H9 (cell line): ENCODE measurements around the gene USPL1. TPM values are rescaled to one million over a fixed set of nuclear protein-coding genes. Genes with fewer than 3 reads are reported as not detected.

Source experiments
- DNase-seq: peaks from one replicate; pipeline ENCODE4 v3.0.0-alpha.2; 2017
- H2AFZ ChIP-seq: one replicate; pipeline ENCODE4 v1.6.1; 2013; ENCODE audit warnings: mild to moderate bottlenecking, low read length, control low read depth, moderate library complexity
- H2AK5ac ChIP-seq: 2 replicates; pipeline ENCODE4 v1.6.1; 2013; ENCODE audit warnings: low read length, control low read depth, mixed read lengths; ENCODE audit not compliant: insufficient read length
- H2BK120ac ChIP-seq: one replicate; pipeline ENCODE4 v1.6.1; 2013; ENCODE audit warnings: low read depth, mild to moderate bottlenecking, low read length, control low read depth, inconsistent platforms; ENCODE audit not compliant: poor library complexity, severe bottlenecking
- H2BK12ac ChIP-seq: 2 replicates; pipeline ENCODE4 v1.6.1; 2013; ENCODE audit warnings: low read length, control low read depth, mixed read lengths, low read depth; ENCODE audit not compliant: insufficient read length
- H2BK15ac ChIP-seq: 2 replicates; pipeline ENCODE4 v1.6.1; 2013; ENCODE audit warnings: low read depth, low read length, control low read depth
- H2BK20ac ChIP-seq: one replicate; pipeline ENCODE4 v1.6.1; 2013; ENCODE audit warnings: low read depth, mild to moderate bottlenecking, low read length, control low read depth, inconsistent platforms; ENCODE audit not compliant: poor library complexity, severe bottlenecking
- H2BK5ac ChIP-seq: 2 replicates; pipeline ENCODE4 v1.6.1; 2013; ENCODE audit warnings: low read length, control low read depth, mixed read lengths; ENCODE audit not compliant: insufficient read length
- H3K14ac ChIP-seq: 2 replicates; pipeline ENCODE4 v1.6.1; 2013; ENCODE audit warnings: low read length, control low read depth; ENCODE audit not compliant: insufficient read depth
- H3K18ac ChIP-seq: 2 replicates; pipeline ENCODE4 v1.6.1; 2013; ENCODE audit warnings: low read depth, mild to moderate bottlenecking, mixed read lengths, low read length, control low read depth; ENCODE audit not compliant: insufficient read length
- H3K23ac ChIP-seq: 2 replicates; pipeline ENCODE4 v1.6.1; 2013; ENCODE audit warnings: low read length, control low read depth, mixed read lengths, low read depth; ENCODE audit not compliant: insufficient read length
- H3K23me2 ChIP-seq: 2 replicates; pipeline ENCODE4 v1.6.1; 2013; ENCODE audit warnings: low read depth, mild to moderate bottlenecking, mixed read lengths, low read length, control low read depth; ENCODE audit not compliant: insufficient read length, poor library complexity, severe bottlenecking
- H3K27ac ChIP-seq: 2 replicates; pipeline ENCODE4 v1.5.1; 2013; ENCODE audit warnings: low read length, control low read depth, mixed read lengths, low read depth; ENCODE audit not compliant: insufficient read length
- H3K27me3 ChIP-seq: 2 replicates; pipeline ENCODE4 v1.6.1; 2013; ENCODE audit warnings: low read length, control low read depth, inconsistent platforms; ENCODE audit not compliant: insufficient read depth
- H3K4ac ChIP-seq: 2 replicates; pipeline ENCODE4 v1.6.1; 2013; ENCODE audit warnings: low read depth, mild to moderate bottlenecking, control low read depth, inconsistent platforms, low read length, moderate library complexity
- H3K4me1 ChIP-seq: 2 replicates; pipeline ENCODE4 v1.6.1; 2013; ENCODE audit warnings: low read length, control low read depth, inconsistent platforms; ENCODE audit not compliant: insufficient read depth
- H3K4me2 ChIP-seq: 2 replicates; pipeline ENCODE4 v1.6.1; 2013; ENCODE audit warnings: low read length, control low read depth, mixed read lengths; ENCODE audit not compliant: insufficient read length, insufficient read depth
- H3K56ac ChIP-seq: 2 replicates; pipeline ENCODE4 v1.6.1; 2013; ENCODE audit warnings: low read depth, mild to moderate bottlenecking, mixed read lengths, low read length, control low read depth; ENCODE audit not compliant: insufficient read length
- H3K79me1 ChIP-seq: 2 replicates; pipeline ENCODE4 v1.6.1; 2013; ENCODE audit warnings: low read depth, mild to moderate bottlenecking, moderate library complexity, low read length, control low read depth, inconsistent platforms; ENCODE audit not compliant: insufficient read depth, poor library complexity, severe bottlenecking
- H3K79me2 ChIP-seq: 2 replicates; pipeline ENCODE4 v1.6.1; 2013; ENCODE audit warnings: low read length, control low read depth, inconsistent platforms; ENCODE audit not compliant: insufficient read depth
- H3K9ac ChIP-seq: 2 replicates; pipeline ENCODE4 v1.6.1; 2013; ENCODE audit warnings: low read length, control low read depth, mixed read lengths; ENCODE audit not compliant: insufficient read length; ENCODE audit errors: extremely low read depth
- H3K9me3 ChIP-seq: one replicate; pipeline ENCODE4 v1.6.1; 2013; ENCODE audit warnings: low read depth, low read length, inconsistent platforms; ENCODE audit not compliant: control insufficient read depth
- H3T11ph ChIP-seq: one replicate; pipeline ENCODE4 v1.6.1; 2013; ENCODE audit warnings: mild to moderate bottlenecking, low read length, control low read depth, inconsistent platforms
- H4K20me1 ChIP-seq: one replicate; pipeline ENCODE4 v1.6.1; 2013; ENCODE audit not compliant: control insufficient read depth, insufficient read length, insufficient read depth
- H4K5ac ChIP-seq: 2 replicates; pipeline ENCODE4 v1.6.1; 2013; ENCODE audit warnings: low read depth, mild to moderate bottlenecking, mixed read lengths, low read length, control low read depth; ENCODE audit not compliant: insufficient read length
- H4K8ac ChIP-seq: replicated peaks from 2 replicates; pipeline ENCODE4 v1.6.1; 2013; ENCODE audit warnings: low read length, control low read depth, mixed read lengths, low read depth; ENCODE audit not compliant: insufficient read length
- H4K91ac ChIP-seq: 2 replicates; pipeline ENCODE4 v1.6.1; 2013; ENCODE audit warnings: low read depth, mild to moderate bottlenecking, moderate library complexity, mixed read lengths, low read length, control low read depth; ENCODE audit not compliant: insufficient read length
- H3K27ac Mint-ChIP-seq, 3 experiments: 2 replicates in 2 of 3; 3 replicates in 1 of 3; pipeline ENCODE4 v1.8.0; 2020 to 2021; ENCODE audit warnings: mixed read lengths in 3 of 3, mild to moderate bottlenecking in 1 of 3, moderate library complexity in 1 of 3
- H3K27me3 Mint-ChIP-seq: 2 replicates; pipeline ENCODE4 v1.8.0; 2021; ENCODE audit warnings: low read depth, mild to moderate bottlenecking, moderate library complexity, mixed read lengths
- H3K36me3 Mint-ChIP-seq, 3 experiments: 2 replicates in 2 of 3; 3 replicates in 1 of 3; pipeline ENCODE4 v1.8.0; 2020 to 2021; ENCODE audit warnings: low read depth in 3 of 3, mixed read lengths in 3 of 3; ENCODE audit not compliant: insufficient read depth in 1 of 3
- H3K4me1 Mint-ChIP-seq, 2 experiments: 2 replicates each; pipeline ENCODE4 v1.8.0; 2020; ENCODE audit warnings: mixed read lengths in 2 of 2
- H3K4me3 Mint-ChIP-seq, 2 experiments: 2 replicates in 1 of 2; 3 replicates in 1 of 2; pipeline ENCODE4 v1.8.0; 2020 to 2021; ENCODE audit warnings: mild to moderate bottlenecking in 2 of 2, mixed read lengths in 2 of 2, moderate library complexity in 1 of 2
- H3K9me3 Mint-ChIP-seq, 2 experiments: 2 replicates in 1 of 2; 3 replicates in 1 of 2; pipeline ENCODE4 v1.8.0; 2020; ENCODE audit warnings: mild to moderate bottlenecking in 2 of 2, mixed read lengths in 2 of 2, moderate library complexity in 1 of 2
- WGBS: extraction: QIAGEN DNeasy Blood & Tissue Kit; methylation state at CpG from one replicate; pipeline ENCODE4 v1.1.7; 2013; ENCODE audit warnings: missing lambda C conversion rate, low lambda C conversion rate, mixed read lengths; ENCODE audit not compliant: insufficient read length; ENCODE audit errors: extremely low coverage; 5-methylcytosine and 5-hydroxymethylcytosine counted together
- total RNA-seq: library from RNA; stranded (reverse); gene quantifications from 2 replicates; pipeline ENCODE4 v1.2.1, GENCODE V29; 2021
- TF ChIP-seq, protein P1 (sequence below): fragments of 200-600 bp; sonication (generic); conservative IDR thresholded peaks from 3 replicates; pipeline ENCODE4 v1.8.0; 2021; ENCODE audit warnings: antibody characterized with exemption, mild to moderate bottlenecking

The USPL1 gene
- total RNA-seq, 1 experiment from 2014 or later = 17.6 TPM

DNA sequence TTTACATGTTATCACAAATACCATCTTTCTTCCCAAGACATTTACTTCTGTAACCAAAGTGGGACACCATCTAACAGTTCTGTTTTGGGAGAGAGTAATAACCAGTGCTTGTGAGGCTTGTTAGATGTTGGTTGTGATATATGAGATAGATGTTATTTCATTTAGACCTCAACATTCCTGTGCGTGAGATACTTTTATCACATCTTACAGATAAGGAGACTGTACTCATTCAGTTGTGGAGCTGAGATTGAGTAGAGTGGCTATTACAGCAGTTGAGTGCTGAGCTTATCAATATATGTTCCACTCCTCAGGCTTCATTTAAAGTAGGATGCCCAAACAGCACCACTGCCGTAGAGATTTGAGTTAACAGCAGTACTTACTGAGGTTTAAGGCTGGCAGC is 43.1 kb downstream of the USPL1 start:
- Mint-ChIP-seq H3K9me3 (no peaks in the 10 kb centered on the region), H3K4me3 (no peak overlapping the region), H3K4me1 (peaks cover 5 to 6% of the 10 kb centered on the region in 2 experiments), H3K27ac (no peak overlapping the region), H3K36me3 (peaks cover 8 to 34% (median 28%) of the 10 kb centered on the region in 3 experiments; a peak in 6 of 7 replicates), H3K27me3 (no peaks in the 10 kb centered on the region)
- Histone ChIP-seq H2AFZ (no peak overlapping the region), H2BK15ac (no peak overlapping the region), H3K23me2 (no peaks in the 10 kb centered on the region), H4K91ac (no peak overlapping the region), H3K4me2 (no peak overlapping the region), H3K79me1 (no peaks in the 10 kb centered on the region), H3K9me3 (no peaks in the 10 kb centered on the region), H3K56ac (no peak overlapping the region), H3K23ac (no peak overlapping the region), H2BK120ac (no peak overlapping the region), H3K18ac (no peak overlapping the region), H3K79me2 (no peaks in the 10 kb centered on the region), H2BK12ac (no peak overlapping the region), H2BK5ac (no peak overlapping the region), H3K14ac (no peak overlapping the region), H4K8ac (no peak overlapping the region), H4K20me1 (no peaks in the 10 kb centered on the region), H3K27ac (no peak overlapping the region), H2AK5ac (no peak overlapping the region), H4K5ac (no peak overlapping the region), H3K27me3 (no peaks in the 10 kb centered on the region), H3K9ac (no peak overlapping the region), H3T11ph (no peak overlapping the region), H3K4me1 (no peaks in the 10 kb centered on the region; the same call in 1 of the 2 replicates), H3K4ac (no peak overlapping the region), H2BK20ac (no peak overlapping the region)
- DNase-seq = no peak
- WGBS = no CpG with 5 or more reads among the region's 2 CpGs
- TF ChIP-seq, protein P1, sequence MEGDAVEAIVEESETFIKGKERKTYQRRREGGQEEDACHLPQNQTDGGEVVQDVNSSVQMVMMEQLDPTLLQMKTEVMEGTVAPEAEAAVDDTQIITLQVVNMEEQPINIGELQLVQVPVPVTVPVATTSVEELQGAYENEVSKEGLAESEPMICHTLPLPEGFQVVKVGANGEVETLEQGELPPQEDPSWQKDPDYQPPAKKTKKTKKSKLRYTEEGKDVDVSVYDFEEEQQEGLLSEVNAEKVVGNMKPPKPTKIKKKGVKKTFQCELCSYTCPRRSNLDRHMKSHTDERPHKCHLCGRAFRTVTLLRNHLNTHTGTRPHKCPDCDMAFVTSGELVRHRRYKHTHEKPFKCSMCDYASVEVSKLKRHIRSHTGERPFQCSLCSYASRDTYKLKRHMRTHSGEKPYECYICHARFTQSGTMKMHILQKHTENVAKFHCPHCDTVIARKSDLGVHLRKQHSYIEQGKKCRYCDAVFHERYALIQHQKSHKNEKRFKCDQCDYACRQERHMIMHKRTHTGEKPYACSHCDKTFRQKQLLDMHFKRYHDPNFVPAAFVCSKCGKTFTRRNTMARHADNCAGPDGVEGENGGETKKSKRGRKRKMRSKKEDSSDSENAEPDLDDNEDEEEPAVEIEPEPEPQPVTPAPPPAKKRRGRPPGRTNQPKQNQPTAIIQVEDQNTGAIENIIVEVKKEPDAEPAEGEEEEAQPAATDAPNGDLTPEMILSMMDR = no peak
